K562 (cell line): ENCODE results near the gene ERC2.

ENCODE experiments used
- CTCF ChIP-seq, 3 experiments: IDR thresholded peaks in 2 of 3; conservative IDR thresholded peaks in 1 of 3; 2 replicates each; pipeline ENCODE4 v1.5.1; 2011 to 2012; ENCODE audit warnings: low read length in 3 of 3, mild to moderate bottlenecking in 3 of 3, control low read depth in 2 of 3, improper control_type of control experiment in 1 of 3, inconsistent platforms in 1 of 3, low read depth in 1 of 3, mixed read lengths in 1 of 3, moderate library complexity in 1 of 3; ENCODE audit not compliant: insufficient read depth in 2 of 3
- SMAD4 ChIP-seq: fragments of 250-450 bp; sonication (Bioruptor Pico); conservative IDR thresholded peaks from 2 replicates; pipeline ENCODE4 v1.8.0; 2021; ENCODE audit warnings: inconsistent platforms, mild to moderate bottlenecking, moderate library complexity
- ZBTB8A ChIP-seq: fragments of 450-650 bp; IDR thresholded peaks from 2 replicates; pipeline ENCODE4 v1.6.1; 2018; ENCODE audit warnings: mild to moderate bottlenecking, moderate library complexity; ENCODE audit not compliant: partially characterized antibody

GRCh38 chr3:55605443-55606236, 862.6 kb downstream of the ERC2 start:
- no peak for TF ChIP-seq CTCF (IDR thresholded peaks at IDR 0.05 in 2 of 3, conservative IDR thresholded peaks at IDR 0.05 in 1 of 3; ENCODE audit: insufficient read depth in 2 of 3, low read depth in 1 of 3, low read length in 3 of 3)
- TF ChIP-seq ZBTB8A = no peak
- TF ChIP-seq SMAD4 (CRISPR knock-in tag) = no peak
